NCI-H524 (cell line): ENCODE data around the gene LIAS.
A peak's percentile ranks its signal among the peaks of the same experiment; 100 is the strongest.

ENCODE experiments used
- DNase-seq, 2 experiments: peaks; one replicate each; lab custom pipeline; 2025; lab: John Stamatoyannopoulos, UW

LIAS gene

GRCh38 chr4:39528061-39528465 lies 69.2 kb downstream of the LIAS start:
- DNase-seq: peak in 1 of 2 experiments; percentile 59
